Stimulated activated CD4-positive, alpha-beta T cell treated with anti-CD3 and anti-CD28 coated beads, TNF-alpha, amount 100 ng/mL, for 4 hours (primary cell): ENCODE measurements around the gene LLGL2.

Source experiments
- DNase-seq, 3 experiments: peaks; one replicate each; pipeline ENCODE4 v3.0.0-alpha.2; 2020; ENCODE audit warnings: low read depth in 3 of 3

The LLGL2 gene

GRCh38 chr17:75492555-75493168, 32.8 kb upstream of the LLGL2 start:
- DNase-seq: no peak

DNA sequence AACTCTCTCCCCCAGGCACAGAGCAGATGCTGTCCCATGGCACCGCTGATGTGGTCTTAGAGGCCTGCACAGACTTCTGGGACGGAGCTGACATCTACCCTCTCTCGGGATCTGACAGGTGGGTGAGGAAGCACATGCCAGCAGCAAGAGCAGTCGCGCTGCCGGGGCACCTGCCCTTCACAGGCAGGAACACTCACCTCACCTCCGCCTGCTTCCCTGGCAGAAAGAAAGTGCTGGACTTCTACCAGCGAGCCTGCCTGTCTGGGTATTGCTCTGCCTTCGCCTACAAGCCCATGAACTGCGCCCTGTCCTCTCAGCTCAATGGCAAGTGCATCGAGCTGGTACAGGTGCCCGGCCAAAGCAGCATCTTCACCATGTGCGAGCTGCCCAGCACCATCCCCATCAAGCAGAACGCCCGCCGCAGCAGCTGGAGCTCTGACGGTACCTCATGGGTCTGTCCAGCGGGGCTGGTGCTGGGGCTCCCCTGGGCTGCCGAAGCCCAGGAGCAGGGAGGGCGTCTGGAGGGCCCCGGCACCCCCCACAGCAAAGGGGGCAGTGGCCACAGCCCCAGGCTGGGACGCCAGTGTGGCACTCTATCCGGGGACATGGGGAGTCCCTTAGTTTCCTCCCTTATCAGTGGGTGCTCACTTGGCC, 31.9 kb upstream of the LLGL2 start:
- no peak for DNase-seq

DNA sequence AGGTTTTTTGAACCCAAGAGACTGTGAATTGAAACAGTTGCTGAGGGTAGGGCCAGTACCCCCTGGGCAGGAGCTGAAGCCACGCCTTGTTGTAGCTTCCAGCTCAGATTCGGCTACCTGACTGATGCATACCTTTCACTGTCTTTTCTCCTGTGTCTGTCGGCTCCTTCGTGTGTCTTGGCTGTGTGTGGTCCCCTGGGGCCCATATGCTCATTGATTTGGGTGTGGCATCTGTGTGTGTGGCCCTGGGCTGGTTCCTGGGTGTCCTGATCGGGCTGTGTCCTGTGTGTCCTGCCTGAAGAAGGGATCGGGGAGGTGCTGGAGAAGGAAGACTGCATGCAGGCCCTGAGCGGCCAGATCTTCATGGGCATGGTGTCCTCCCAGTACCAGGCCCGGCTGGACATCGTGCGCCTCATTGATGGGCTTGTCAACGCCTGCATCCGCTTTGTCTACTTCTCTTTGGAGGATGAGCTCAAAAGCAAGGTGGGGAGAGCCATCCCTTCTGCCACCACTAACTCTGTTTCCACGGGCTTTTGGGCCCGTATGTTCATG, 31.1 kb upstream of the LLGL2 start:
- no peak for DNase-seq

GRCh38 chr17:75496005-75496404, 29.5 kb upstream of the LLGL2 start:
- no peak for DNase-seq

GRCh38 chr17:75498039-75498725, 27.3 kb upstream of the LLGL2 start:
- no peak for DNase-seq

DNA sequence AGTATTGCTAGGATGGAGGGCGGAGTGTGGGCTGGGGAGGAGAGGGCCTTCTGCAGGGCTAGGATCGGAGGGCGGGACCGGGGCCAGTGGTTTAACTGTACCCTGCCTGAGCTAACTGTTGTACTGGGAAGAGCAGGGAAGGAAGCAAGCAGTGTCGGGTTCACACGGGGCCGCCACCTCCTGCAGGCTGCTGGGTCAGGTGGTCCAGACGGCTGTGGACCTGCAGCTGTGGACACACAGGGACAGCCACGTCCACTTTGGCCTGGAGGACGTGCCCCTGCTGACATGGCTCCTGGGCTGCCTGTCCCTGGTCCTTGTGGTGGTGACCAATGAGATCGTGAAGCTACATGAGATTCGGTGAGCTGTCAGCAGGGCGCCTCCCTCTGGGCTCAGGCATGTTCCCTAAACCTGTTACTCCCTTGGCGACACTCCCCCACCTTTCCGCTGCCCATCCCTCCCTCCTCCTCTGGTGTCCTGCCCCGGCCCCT, 26.7 kb upstream of the LLGL2 start:
- DNase-seq: no peak

DNA sequence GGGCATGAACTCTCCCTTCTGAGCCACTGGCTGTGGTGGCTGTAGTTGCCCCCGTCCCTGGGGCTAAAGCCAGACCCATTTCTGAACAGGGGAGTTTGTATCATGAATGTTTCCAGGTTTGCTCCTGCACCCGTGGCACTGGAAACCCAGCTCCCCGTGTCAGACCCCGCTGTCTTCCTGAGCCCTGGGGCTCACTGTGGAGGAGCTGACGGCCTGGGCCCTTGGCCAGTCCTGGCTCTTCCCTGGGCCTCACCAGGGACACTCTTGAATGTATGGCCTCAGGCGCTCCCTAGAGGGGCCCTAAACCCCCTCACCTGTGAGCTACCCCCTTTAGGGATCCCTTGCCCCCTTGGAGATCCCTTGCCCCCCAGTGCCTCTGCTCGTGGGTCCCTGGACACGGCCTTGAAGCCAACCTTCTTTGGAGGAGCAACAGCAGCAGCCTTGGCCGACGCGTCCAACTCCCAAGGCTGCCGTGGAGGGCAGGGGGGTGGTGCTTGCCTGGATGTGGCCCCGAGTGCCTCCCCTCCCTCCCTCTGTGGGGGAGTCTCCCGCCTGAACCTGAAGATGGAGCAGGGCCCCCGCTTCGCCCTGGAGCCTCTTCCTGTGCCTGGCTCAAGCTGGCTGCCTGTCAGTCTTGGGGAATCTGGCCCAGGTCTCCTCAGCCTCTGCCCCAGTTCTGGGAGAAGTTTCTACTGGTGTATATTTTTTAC, 26.0 kb upstream of the LLGL2 start:
- DNase-seq: no peak

DNA sequence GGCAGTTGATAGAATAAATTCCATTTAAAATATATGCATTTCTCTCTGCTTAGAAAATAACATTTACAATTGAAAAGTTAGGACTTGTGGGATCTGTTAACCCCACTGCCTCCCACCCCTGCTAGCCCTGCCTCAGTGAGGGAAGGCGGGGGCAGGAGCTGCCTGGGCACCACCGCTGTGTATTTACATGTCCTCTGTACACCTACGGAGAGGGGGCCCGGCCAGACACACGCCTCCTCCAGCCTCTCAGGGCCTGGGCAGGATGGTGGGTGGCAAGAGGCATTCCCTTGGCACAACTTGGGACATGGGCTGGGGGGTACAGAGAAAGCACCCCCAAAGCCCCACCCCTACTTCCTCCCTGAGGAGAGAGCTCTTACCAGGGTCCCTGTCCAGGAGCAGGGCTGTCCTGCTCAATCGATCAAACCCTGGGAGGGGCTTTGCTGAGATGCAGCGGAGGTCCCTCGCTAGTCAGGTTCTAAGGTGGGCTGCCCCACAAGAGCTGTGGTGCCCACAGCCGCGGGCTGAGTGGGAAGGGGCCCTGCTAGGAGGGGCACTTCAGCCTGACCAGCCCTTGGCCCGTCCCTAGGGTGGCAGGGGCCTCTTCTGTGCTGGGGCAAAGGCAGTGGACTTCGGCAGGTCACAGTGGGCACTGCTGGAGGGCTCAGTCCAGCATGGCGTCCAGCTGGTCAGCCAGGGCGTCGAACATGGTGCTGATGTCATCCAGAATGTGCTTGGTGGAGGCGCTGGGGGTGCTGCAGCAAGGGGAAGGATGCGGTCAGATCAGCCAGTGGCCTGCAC, 24.9 kb upstream of the LLGL2 start:
- DNase-seq: no peak

DNA sequence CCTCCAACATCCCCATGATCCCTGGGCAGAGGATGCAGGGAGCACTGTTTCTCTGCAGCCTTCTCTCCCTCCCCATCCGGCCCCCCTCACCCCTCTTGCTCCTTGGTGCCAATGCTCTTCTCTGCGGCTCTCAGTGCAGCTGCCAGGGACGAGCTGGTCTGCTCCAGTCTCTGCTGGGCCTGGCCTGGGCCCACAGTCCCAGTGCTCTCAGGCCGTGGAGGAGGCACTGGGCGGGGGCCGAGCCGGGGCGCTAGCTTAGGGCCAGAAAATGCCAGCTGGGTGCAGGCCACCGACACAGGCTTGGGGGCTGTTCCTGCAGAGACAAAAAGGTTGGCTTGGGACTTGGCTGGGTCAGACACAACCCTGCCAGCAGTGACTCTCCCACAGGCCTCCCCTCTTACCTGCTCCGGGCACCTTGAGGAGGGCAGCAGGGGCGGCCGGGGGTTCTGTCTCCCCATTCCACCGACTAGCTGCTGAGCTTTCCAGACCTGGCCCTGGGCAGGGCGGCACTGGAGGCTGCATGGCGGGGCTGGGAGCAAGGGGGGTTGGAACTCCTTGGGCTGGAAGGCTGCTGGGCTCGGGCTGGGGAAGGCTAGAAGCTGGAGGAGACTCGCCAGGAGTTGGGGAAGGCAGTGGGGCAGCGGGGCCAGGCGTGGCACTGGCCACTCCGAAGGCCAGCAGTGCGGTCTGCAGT, 24.0 kb upstream of the LLGL2 start:
- no peak for DNase-seq

DNA sequence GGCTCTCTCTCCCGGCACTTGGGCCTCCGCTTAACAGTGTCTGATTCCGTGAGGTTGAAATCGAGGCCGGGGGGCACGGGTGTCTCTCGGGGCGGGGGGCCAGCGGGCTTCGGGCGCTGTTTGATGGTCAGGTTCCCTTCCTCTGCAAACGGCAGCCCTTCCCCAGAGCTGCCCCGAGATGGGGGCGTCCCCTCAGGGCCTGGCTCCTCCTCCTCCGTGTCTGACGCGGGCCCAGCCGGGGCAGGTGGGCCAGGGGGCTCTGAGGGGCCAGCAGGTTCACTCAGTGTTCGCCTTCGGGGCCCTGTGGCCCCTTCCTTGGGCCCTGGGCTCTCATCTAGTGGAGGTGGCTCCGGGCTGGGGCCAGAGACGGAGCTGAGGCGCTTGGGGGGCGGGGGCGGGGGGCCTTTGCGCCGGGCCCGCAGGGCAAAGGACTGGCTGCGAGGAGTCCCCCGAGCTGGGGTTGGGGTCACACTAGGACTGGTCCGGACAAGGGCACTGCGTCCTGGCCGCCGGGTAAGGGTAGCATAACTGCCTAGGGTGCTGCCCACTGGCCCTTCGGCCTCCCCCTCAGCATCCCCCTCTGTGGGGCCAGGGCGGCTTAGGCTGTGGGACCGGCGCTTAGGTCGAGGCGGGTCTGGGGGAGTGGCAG, 23.3 kb upstream of the LLGL2 start:
- DNase-seq: no peak

DNA sequence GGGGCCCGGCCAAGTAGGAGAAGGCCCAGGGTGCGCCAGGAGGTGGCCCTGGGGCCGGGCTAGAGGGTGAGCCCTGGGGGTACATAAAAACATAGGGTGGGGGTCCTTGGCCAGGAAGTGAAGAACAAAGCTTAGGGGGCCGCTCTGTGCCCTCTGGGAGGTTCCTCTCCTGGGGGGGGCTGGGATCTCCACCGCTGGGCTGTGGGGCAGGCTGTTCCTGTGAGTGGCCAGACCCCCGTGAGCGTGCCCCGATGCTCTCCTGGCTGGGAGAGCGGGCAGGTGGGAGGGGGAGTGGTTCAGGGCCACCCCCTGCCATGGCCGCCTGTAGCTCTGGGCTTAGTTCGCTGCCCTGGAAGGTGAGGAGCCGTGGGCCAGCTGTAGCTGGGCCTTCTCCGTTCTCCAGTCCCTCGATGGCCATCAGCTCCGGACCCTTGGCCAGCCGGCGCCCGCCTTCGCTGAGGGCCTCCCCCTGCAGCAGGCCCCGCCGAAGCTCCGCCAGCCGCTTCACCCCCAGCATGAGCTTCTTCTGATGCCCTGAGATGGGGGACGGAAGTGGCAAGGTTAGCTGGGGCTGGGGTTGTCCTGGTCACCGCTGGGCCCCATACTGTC, 22.7 kb upstream of the LLGL2 start:
- DNase-seq: no peak

- DNase-seq: no peak
These were observed 22.1 kb upstream of the LLGL2 start for GRCh38 chr17:75503337-75503950.

DNA sequence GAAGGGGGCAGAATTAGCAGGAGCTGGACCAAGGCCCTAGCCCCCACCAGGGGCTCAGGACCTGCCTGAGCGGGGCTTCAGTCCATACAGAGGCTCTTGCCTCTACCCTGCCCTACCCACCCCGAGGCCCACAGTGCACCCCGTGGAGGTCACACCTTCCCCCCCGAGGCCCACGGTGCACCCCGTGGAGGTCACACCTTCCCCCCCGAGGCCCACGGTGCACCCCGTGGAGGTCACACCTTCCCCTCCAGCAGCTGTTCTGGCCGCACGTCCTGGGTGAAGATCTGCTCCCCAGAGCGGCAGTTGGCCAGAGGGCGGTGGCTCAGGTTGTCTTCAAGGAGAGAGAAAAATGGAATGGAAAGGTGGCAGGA, 21.5 kb upstream of the LLGL2 start:
- DNase-seq: no peak

DNA sequence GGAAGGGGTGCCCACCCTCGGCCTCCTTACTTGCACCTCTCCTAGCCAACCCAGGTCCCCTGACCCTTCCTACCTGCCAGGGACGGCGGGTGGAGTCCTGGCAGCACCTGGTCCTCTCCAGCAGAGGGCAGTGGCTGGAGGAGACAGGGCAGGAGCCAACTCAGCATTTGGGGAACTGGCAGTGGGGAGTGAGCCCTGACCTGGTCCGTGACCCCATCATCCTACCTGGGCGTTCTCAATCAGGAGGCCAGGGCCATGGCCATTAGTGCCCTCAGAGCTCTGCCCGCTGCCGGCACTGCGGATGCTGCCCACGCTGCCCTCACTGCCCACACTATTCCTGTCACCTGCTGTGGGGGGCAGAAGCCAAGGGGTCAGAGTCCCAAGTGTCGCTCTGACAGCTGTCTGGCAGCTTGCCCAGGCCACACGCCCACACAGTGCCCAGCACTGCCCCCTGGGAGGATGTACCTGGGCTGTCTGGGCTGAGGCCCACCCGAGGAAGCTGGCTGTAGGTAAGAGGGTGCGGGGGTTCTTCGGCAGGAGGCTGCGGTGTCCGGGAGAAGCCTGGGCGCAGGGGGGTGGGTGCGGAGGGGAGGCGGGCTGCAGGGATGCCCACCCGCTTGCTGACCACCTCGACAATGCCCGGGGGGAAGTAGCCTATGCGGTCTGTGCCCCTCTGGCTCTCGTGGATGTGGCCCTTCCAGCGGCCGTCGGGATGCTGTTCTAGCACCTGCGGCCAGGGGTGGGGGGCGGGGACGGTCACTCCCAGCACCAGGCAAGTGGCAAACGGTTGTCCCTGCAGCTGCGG, 20.9 kb upstream of the LLGL2 start:
- DNase-seq: no peak

DNA sequence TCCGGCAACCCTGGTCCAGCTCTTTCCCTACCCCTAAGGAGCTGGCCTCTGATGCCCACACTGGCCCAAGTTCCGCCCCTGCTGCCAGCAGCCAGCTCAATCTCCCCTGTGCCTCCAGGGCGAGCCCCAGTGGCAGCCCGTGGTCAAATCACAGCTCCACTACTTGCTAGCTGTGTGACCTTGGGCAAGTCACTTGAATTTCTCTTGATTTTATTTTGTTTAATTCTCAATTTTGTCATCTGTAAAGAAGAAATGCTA, 20.4 kb upstream of the LLGL2 start:
- DNase-seq: no peak

DNA sequence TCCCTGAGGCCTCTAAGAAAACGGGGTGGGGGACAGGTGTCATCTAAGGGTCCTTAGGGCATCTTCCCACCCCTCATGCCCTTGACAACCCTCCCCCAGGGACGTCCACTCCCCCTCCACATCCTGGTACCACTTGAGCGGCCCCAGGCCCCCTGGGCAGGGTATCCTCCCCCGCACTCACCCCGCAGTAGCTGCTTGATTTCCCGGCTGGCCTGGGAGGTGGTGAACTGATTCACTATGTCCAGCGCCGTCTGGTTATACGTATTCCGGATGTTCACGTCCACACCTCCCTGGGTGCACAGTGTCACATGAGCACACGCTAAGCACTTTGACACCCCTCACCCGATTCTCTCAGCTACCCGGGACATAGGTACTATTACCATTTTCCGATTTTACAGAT, 19.9 kb upstream of the LLGL2 start:
- DNase-seq: no peak

- no peak for DNase-seq
These were observed 19.4 kb upstream of the LLGL2 start for GRCh38 chr17:75506134-75506533.

GRCh38 chr17:75506888-75507287, 18.6 kb upstream of the LLGL2 start:
- DNase-seq: no peak
